GM12878 (cell line): ENCODE results near the gene RAD51B. TPM values are rescaled to one million over a fixed set of nuclear protein-coding genes. Genes with fewer than 3 reads are reported as not detected.

Experiments used
- ATF2 ChIP-seq: IDR thresholded peaks from 2 replicates; pipeline ENCODE4 v1.6.1; 2012; ENCODE audit warnings: low read length, inconsistent platforms
- BRCA1 ChIP-seq: IDR thresholded peaks from 2 replicates; pipeline ENCODE4 v1.6.1; 2011; ENCODE audit warnings: low read depth, low read length, improper control_type of control experiment
- CBX3 ChIP-seq: fragments of 200-600 bp; sonication (generic); IDR thresholded peaks from 2 replicates; pipeline ENCODE4 v1.6.1; 2016; ENCODE audit warnings: low read depth, borderline replicate concordance
- EED ChIP-seq: sonication (generic); IDR thresholded peaks from 2 replicates; pipeline ENCODE4 v1.6.1; 2016; ENCODE audit warnings: antibody characterized with exemption, low read depth
- ETV6 ChIP-seq, 2 experiments: fragments of 450-650 bp in 1 of 2; IDR thresholded peaks in 1 of 2; conservative IDR thresholded peaks in 1 of 2; 2 replicates each; pipeline ENCODE4 v1.6.1; 2014; ENCODE audit warnings: antibody characterized with exemption in 1 of 2, borderline replicate concordance in 1 of 2, low read depth in 1 of 2, mild to moderate bottlenecking in 1 of 2, moderate library complexity in 1 of 2
- FOXM1 ChIP-seq: IDR thresholded peaks from 2 replicates; pipeline ENCODE4 v1.6.1; 2012; ENCODE audit warnings: low read depth, mild to moderate bottlenecking, inconsistent platforms, low read length, moderate library complexity
- HSF1 ChIP-seq: fragments of 150-350 bp; IDR thresholded peaks from 2 replicates; pipeline ENCODE4 v1.6.1; 2014; ENCODE audit warnings: mild to moderate bottlenecking, low read depth, low read length
- IKZF1 ChIP-seq: fragments of 450-650 bp; conservative IDR thresholded peaks from 2 replicates; pipeline ENCODE4 v1.6.1; 2017; ENCODE audit warnings: antibody characterized with exemption, mild to moderate bottlenecking
- IKZF2 ChIP-seq, 2 experiments: fragments of 450-650 bp; IDR thresholded peaks; 2 replicates each; pipeline ENCODE4 v1.6.1; 2017; ENCODE audit warnings: mild to moderate bottlenecking in 2 of 2, moderate library complexity in 2 of 2
- JUNB ChIP-seq: IDR thresholded peaks from 2 replicates; pipeline ENCODE4 v1.6.1; 2016; ENCODE audit warnings: antibody characterized with exemption, mild to moderate bottlenecking
- MEF2A ChIP-seq: IDR thresholded peaks from 2 replicates; pipeline ENCODE4 v1.6.1; 2011; ENCODE audit warnings: low read depth, mild to moderate bottlenecking, low read length, moderate library complexity; ENCODE audit not compliant: insufficient read depth
- MTA3 ChIP-seq: IDR thresholded peaks from 2 replicates; pipeline ENCODE4 v1.6.1; 2012; ENCODE audit warnings: low read length, inconsistent platforms, borderline replicate concordance
- NBN ChIP-seq: fragments of 450-650 bp; IDR thresholded peaks from 2 replicates; pipeline ENCODE4 v1.6.1; 2016
- NFIC ChIP-seq: IDR thresholded peaks from 2 replicates; pipeline ENCODE4 v1.6.1; 2012; ENCODE audit warnings: low read depth, mild to moderate bottlenecking, inconsistent platforms, low read length, moderate library complexity
- NFXL1 ChIP-seq: fragments of 450-650 bp; IDR thresholded peaks from 2 replicates; pipeline ENCODE4 v1.6.1; 2017; ENCODE audit warnings: antibody characterized with exemption, mild to moderate bottlenecking, borderline replicate concordance
- RAD51 ChIP-seq: fragments of 450-650 bp; IDR thresholded peaks from 2 replicates; pipeline ENCODE4 v1.6.1; 2016; ENCODE audit warnings: moderate library complexity, mild to moderate bottlenecking, inconsistent platforms
- RB1 ChIP-seq: fragments of 450-650 bp; formaldehyde crosslinking; IDR thresholded peaks from 2 replicates; pipeline ENCODE4 v1.6.1; 2017; ENCODE audit warnings: mild to moderate bottlenecking, borderline replicate concordance
- RELB ChIP-seq: fragments of 450-650 bp; IDR thresholded peaks from 2 replicates; pipeline ENCODE4 v1.6.1; 2017; ENCODE audit warnings: low read depth, mild to moderate bottlenecking, moderate library complexity
- SKIL ChIP-seq: fragments of 450-650 bp; IDR thresholded peaks from 2 replicates; pipeline ENCODE4 v1.6.1; 2017; ENCODE audit warnings: mild to moderate bottlenecking, low read depth, inconsistent platforms; ENCODE audit not compliant: poor library complexity, severe bottlenecking
- SMAD5 ChIP-seq: IDR thresholded peaks from 2 replicates; pipeline ENCODE4 v1.6.1; 2016; ENCODE audit warnings: antibody characterized with exemption, low read depth
- SPI1 ChIP-seq: IDR thresholded peaks from 2 replicates; pipeline ENCODE4 v1.6.1; 2011; ENCODE audit warnings: low read depth, mild to moderate bottlenecking, low read length, moderate library complexity, borderline replicate concordance; ENCODE audit not compliant: insufficient read depth
- TBL1XR1 ChIP-seq: IDR thresholded peaks from 2 replicates; pipeline ENCODE4 v1.6.1; 2012; ENCODE audit warnings: low read depth, low read length, improper control_type of control experiment
- TCF12 ChIP-seq: IDR thresholded peaks from 2 replicates; pipeline ENCODE4 v1.6.1; 2011; ENCODE audit warnings: low read depth, mild to moderate bottlenecking, low read length
- TCF3 ChIP-seq: IDR thresholded peaks from 2 replicates; pipeline ENCODE4 v1.6.1; 2012; ENCODE audit warnings: low read depth, mild to moderate bottlenecking, low read length, borderline replicate concordance; ENCODE audit not compliant: insufficient read depth
- TCF7 ChIP-seq: IDR thresholded peaks from 2 replicates; pipeline ENCODE4 v1.6.1; 2014; ENCODE audit warnings: antibody characterized with exemption, borderline replicate concordance
- ZNF217 ChIP-seq: fragments of 450-650 bp; IDR thresholded peaks from 2 replicates; pipeline ENCODE4 v1.6.1; 2017; ENCODE audit warnings: antibody characterized with exemption, mild to moderate bottlenecking
- polyA plus RNA-seq, 11 experiments: library from polyadenylated mRNA; depleted of rRNA in 4 of 11; unstranded in 6 of 11; stranded (reverse) in 5 of 11; fragments of >200 nt; fragmentation: Nextera tagmentation in 4 of 11; fragmentation: Illumina TruSeq in 1 of 11; extraction: Ambion mirVana in 4 of 11; extraction: Trizol in 1 of 11; gene quantifications; 1 replicate in 1 of 11; 2 replicates in 10 of 11; pipeline versions ENCODE4 v1.2.1 to v1.2.3, GENCODE V29; 2011 to 2016; ENCODE audit warnings: inconsistent platforms in 2 of 11, missing spikeins in 2 of 11, low read depth in 1 of 11
- total RNA-seq, 4 experiments: library from RNA; depleted of rRNA in 3 of 4; stranded (reverse); fragments of >200 nt in 3 of 4; fragmentation: Illumina TruSeq in 1 of 4; extraction: Trizol in 1 of 4; gene quantifications; 2 replicates each; pipeline versions ENCODE4 v1.2.1 to v1.2.3, GENCODE V29; 2013 to 2021

The RAD51B gene
- total and polyA plus RNA-seq, 10 of the 15 experiments (the other 5 are each of a cell fraction or from before 2014, with no cell fraction given) = 9.8 to 26.8 (median 21.3) TPM

GRCh38 chr14:68695326-68695768 lies 875.8 kb downstream of the RAD51B start (continued):
- TF ChIP-seq TCF12 (peak; percentile 96), ATF2 (peak; percentile 84), NFIC (peak; percentile 92), SKIL (peak; percentile 80), SPI1 (no peak), ZNF217 (no peak), RELB (peak; percentile 41; the same call in 1 of the 2 replicates), CBX3 (no peak), JUNB (peak; percentile 94), NFXL1 (no peak), FOXM1 (peak; percentile 79; the same call in 1 of the 2 replicates), IKZF2 (IDR thresholded peaks at IDR 0.05) (peak; percentile 78 to 79; a peak in 3 of 4 replicates), NBN (0 out of 2 replicates have a peak, but pooled peaks have one; percentile 41), RB1 (no peak), RAD51 (no peak), MTA3 (peak; percentile 86; the same call in 1 of the 2 replicates), EED (peak; percentile 75), SMAD5 (no peak), TBL1XR1 (peak; percentile 90; the same call in 1 of the 2 replicates), ETV6 (conservative IDR thresholded peaks at IDR 0.05 in 1 of 2, IDR thresholded peaks at IDR 0.05 in 1 of 2; ENCODE audit: borderline replicate concordance in 1 of 2, low read depth in 1 of 2) (peak in 1 of 2 experiments; percentile 80; a peak in 2 of 4 replicates), TCF3 (peak; percentile 83), IKZF1 (peak; percentile 73), MEF2A (peak; percentile 75; the same call in 1 of the 2 replicates), BRCA1 (no peak), HSF1 (no peak), TCF7 (peak; percentile 72; the same call in 1 of the 2 replicates)
